ENCODE data around the gene INPP5A.
"Not testable (repeated sequence)": the region's sequence is repeated elsewhere in the genome, so short reads cannot be mapped to it uniquely, and the experiment has no call there.

INPP5A gene

GRCh38 chr10:132691711-132692153 is 154.1 kb downstream of the INPP5A start:
- DNase-seq (ENCODE audit: extremely low spot score, insufficient read length, low read depth) (no peak), FAIRE-seq (no peak)

- DNase-seq (ENCODE audit: extremely low spot score, insufficient read length, low read depth) (no peak), FAIRE-seq (no peak)
Observed at GRCh38 chr10:132692311-132692710, 154.7 kb downstream of the INPP5A start.

GRCh38 chr10:132693676-132694075 is 156.1 kb downstream of the INPP5A start:
- FAIRE-seq = no peak
- DNase-seq (ENCODE audit: extremely low spot score, insufficient read length, low read depth) = no peak

- FAIRE-seq = no peak
- DNase-seq (ENCODE audit: extremely low spot score, insufficient read length, low read depth) = no peak
Observed at GRCh38 chr10:132696204-132696603, 158.6 kb downstream of the INPP5A start.

GRCh38 chr10:132696728-132697577 is 159.4 kb downstream of the INPP5A start:
- no peak for FAIRE-seq

GRCh38 chr10:132697578-132698200 is 160.1 kb downstream of the INPP5A start:
- no peak for FAIRE-seq
- DNase-seq (ENCODE audit: extremely low spot score, insufficient read length, low read depth) = no peak

More at GRCh38 chr10:132696728-132697577, 159.4 kb downstream of the INPP5A start:
- no peak for DNase-seq (ENCODE audit: extremely low spot score, insufficient read length, low read depth)

- no peak for DNase-seq (ENCODE audit: extremely low spot score, insufficient read length, low read depth)
- FAIRE-seq = no peak
Observed at GRCh38 chr10:132698211-132698751, 160.7 kb downstream of the INPP5A start.

GRCh38 chr10:132698761-132699391 is 161.3 kb downstream of the INPP5A start:
- DNase-seq (ENCODE audit: extremely low spot score, insufficient read length, low read depth) (no peak), FAIRE-seq (no peak)

- no peak for DNase-seq (ENCODE audit: extremely low spot score, insufficient read length, low read depth)
- no peak for FAIRE-seq
Observed at GRCh38 chr10:132699411-132700155, 162.0 kb downstream of the INPP5A start.

GRCh38 chr10:132700156-132701098 is 162.8 kb downstream of the INPP5A start:
- DNase-seq (ENCODE audit: extremely low spot score, insufficient read length, low read depth) = no peak
- no peak for FAIRE-seq

- no peak for FAIRE-seq
Observed at GRCh38 chr10:132701099-132701845, 163.7 kb downstream of the INPP5A start.

GRCh38 chr10:132701846-132702190 is 164.2 kb downstream of the INPP5A start:
- FAIRE-seq (no peak), DNase-seq (ENCODE audit: extremely low spot score, insufficient read length, low read depth) (no peak)

More at GRCh38 chr10:132701099-132701845, 163.7 kb downstream of the INPP5A start:
- no peak for DNase-seq (ENCODE audit: extremely low spot score, insufficient read length, low read depth)

GRCh38 chr10:132702601-132703418 is 165.2 kb downstream of the INPP5A start:
- no peak for FAIRE-seq
- no peak for DNase-seq (ENCODE audit: extremely low spot score, insufficient read length, low read depth)

GRCh38 chr10:132703419-132704007 is 165.9 kb downstream of the INPP5A start:
- no peak for DNase-seq (ENCODE audit: extremely low spot score, insufficient read length, low read depth)
- FAIRE-seq = no peak

GRCh38 chr10:132704008-132704814 is 166.6 kb downstream of the INPP5A start:
- FAIRE-seq (no peak), DNase-seq (ENCODE audit: extremely low spot score, insufficient read length, low read depth) (no peak)

- DNase-seq (ENCODE audit: extremely low spot score, insufficient read length, low read depth); FAIRE-seq: not testable (repeated sequence)
Observed at GRCh38 chr10:132704815-132705064, 167.2 kb downstream of the INPP5A start.

Measured in GM18507 (cell line).